ENCODE results near the gene H2BK1. TPM values are rescaled to one million over a fixed set of nuclear protein-coding genes. Genes with fewer than 3 reads are reported as not detected.

Gene H2BK1
- total RNA-seq, 1 donor from 2014 or later, result not detected

DNA sequence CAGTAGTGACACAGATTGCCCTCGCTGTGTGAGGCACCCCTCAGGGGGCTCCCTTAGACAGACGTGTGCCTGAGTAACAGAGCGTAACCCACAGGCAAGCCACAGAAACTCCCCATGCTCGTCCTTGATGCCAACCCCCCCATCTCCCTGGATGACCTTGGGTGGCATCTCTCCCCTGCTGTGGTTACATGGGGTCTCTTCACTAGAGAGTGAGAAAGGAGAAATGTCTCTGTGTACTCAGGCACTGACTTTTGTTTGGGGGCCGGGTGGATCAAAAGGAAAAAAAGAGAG is 22.1 kb downstream of the H2BK1 start:
- DNase-seq (ENCODE audit: extremely low spot score in 2 of 2), result no peak
- H3K9me3 ChIP-seq, result no peaks in the 10 kb centered on the region
- H3K27me3 ChIP-seq, result no peaks in the 10 kb centered on the region
- H3K36me3 ChIP-seq, result no peaks in the 10 kb centered on the region
- H3K27ac ChIP-seq, result no peak overlapping the region
- no peak for TF ChIP-seq POLR2A (IDR thresholded peaks at IDR 0.05)
- TF ChIP-seq, protein P1, sequence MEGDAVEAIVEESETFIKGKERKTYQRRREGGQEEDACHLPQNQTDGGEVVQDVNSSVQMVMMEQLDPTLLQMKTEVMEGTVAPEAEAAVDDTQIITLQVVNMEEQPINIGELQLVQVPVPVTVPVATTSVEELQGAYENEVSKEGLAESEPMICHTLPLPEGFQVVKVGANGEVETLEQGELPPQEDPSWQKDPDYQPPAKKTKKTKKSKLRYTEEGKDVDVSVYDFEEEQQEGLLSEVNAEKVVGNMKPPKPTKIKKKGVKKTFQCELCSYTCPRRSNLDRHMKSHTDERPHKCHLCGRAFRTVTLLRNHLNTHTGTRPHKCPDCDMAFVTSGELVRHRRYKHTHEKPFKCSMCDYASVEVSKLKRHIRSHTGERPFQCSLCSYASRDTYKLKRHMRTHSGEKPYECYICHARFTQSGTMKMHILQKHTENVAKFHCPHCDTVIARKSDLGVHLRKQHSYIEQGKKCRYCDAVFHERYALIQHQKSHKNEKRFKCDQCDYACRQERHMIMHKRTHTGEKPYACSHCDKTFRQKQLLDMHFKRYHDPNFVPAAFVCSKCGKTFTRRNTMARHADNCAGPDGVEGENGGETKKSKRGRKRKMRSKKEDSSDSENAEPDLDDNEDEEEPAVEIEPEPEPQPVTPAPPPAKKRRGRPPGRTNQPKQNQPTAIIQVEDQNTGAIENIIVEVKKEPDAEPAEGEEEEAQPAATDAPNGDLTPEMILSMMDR (IDR thresholded peaks at IDR 0.05), result no peak
- no peak overlapping the region for H3K4me3 ChIP-seq
- intact Hi-C loops (cut with DNase I), result no loop called here
- H3K4me1 ChIP-seq, result no peaks in the 10 kb centered on the region

DNA sequence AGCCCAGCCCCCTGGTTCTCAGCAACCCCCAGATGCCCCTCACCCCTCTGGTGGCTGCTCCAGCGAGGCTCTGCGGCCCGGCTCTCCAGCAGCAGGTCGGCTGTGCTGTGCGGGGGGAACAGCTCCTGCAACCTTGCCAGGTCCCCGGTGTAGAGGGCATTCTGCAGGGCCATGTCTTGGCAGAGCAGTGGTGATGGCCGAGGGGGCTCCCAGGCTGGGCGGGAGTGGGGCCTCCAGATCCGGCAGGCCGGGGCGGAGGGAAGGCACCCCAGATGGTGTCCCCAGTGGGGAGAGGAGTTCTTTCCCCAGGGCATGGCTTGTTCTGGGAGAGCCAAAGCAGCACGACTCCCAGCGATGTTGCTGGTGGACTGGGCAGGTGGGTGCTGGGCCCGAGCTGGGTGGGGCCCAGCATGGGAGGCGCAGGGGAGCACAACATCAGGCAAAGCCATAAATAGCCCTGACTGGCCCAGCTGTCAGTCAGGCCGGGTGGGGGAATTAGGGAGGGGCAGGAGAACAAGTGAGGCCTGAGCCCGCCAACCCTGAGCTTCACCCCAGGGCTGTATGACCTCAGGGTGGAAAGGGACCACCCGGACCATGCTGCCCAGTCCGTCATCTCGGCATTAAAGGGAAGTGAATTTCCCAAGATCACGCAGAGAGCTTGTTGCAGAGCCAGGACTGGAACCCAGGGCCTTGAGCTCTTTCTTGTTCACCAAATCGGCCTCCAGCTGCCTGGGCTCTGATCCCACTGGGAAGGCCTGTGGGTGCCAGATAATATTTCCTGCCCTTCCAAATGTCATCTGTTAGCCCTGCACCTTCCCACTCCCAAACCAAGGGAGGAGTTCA is 22.7 kb downstream of the H2BK1 start:
- Histone ChIP-seq H3K4me1 (no peaks in the 10 kb centered on the region), H3K36me3 (no peaks in the 10 kb centered on the region), H3K4me3 (no peak overlapping the region), H3K9me3 (no peaks in the 10 kb centered on the region), H3K27me3 (no peaks in the 10 kb centered on the region), H3K27ac (no peak overlapping the region)
- intact Hi-C loops (cut with DNase I), result no loop called here
- TF ChIP-seq POLR2AphosphoS5 (IDR thresholded peaks at IDR 0.05; ENCODE audit: insufficient read depth in 1 of 2, low read depth in 1 of 2) (no peak), POLR2A (IDR thresholded peaks at IDR 0.05) (no peak)
- TF ChIP-seq, protein P1 (IDR thresholded peaks at IDR 0.05), result no peak
- DNase-seq (ENCODE audit: extremely low spot score in 2 of 2), result no peak

DNA sequence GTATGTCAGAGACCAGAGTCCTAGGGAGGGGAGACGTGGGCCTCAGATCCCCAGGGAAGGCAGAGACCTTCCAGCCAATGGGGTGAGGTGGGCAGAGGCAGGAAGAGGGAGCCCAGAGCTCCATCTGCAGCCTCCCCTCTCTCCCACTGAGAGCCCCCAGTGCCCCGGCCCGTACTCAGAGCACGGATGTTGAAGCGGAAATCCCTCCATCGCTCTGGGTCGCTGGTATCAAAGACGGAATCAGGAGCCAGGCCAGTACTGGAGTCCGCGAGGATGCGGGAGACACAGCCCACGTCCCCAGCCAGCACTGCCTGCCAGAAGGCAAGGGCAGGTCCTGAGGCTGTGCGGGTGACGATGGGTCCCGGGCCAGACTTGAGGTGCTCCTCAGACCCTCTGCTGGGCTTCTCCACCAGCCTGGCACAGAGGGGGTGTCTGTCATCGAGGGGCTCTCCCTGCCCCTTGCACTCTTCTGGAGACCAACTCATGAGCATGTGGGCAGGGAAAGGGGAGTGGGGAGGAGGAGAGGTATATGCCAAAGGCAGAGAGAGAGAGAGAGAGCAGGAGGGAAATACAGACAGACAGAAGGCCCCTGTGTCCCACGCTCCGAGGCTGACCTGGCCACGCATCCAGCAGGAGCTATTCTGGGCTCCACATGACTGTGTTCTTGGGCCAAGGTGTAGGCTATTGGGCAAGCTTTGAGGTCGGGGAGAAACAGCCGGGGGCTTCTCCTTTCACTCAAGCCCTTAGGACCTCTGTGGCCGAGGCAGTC is 23.5 kb downstream of the H2BK1 start, which contains the start of gene ASB10:
Gene ASB10, minus strand, starts transcription at position 611 of the 769 bp plus-strand sequence. Its CDS starts 120 bp downstream, at position 491.
- no peaks in the 10 kb centered on the region for H3K4me1 ChIP-seq
- no peaks in the 10 kb centered on the region for H3K9me3 ChIP-seq
- no peaks in the 10 kb centered on the region for H3K36me3 ChIP-seq
- no peak for DNase-seq (ENCODE audit: extremely low spot score in 2 of 2)
- H3K4me3 ChIP-seq, result no peak within 1 kb of the TSS
- intact Hi-C loops (cut with DNase I), result no loop called here
- no peak for TF ChIP-seq POLR2AphosphoS5 (IDR thresholded peaks at IDR 0.05; ENCODE audit: insufficient read depth in 1 of 2, low read depth in 1 of 2)
- TF ChIP-seq POLR2A (IDR thresholded peaks at IDR 0.05), result no peak
- TF ChIP-seq, protein P1 (IDR thresholded peaks at IDR 0.05), result no peak
- no peaks in the 10 kb centered on the region for H3K27me3 ChIP-seq
- H3K27ac ChIP-seq, result no peak within 1 kb of the TSS

DNA sequence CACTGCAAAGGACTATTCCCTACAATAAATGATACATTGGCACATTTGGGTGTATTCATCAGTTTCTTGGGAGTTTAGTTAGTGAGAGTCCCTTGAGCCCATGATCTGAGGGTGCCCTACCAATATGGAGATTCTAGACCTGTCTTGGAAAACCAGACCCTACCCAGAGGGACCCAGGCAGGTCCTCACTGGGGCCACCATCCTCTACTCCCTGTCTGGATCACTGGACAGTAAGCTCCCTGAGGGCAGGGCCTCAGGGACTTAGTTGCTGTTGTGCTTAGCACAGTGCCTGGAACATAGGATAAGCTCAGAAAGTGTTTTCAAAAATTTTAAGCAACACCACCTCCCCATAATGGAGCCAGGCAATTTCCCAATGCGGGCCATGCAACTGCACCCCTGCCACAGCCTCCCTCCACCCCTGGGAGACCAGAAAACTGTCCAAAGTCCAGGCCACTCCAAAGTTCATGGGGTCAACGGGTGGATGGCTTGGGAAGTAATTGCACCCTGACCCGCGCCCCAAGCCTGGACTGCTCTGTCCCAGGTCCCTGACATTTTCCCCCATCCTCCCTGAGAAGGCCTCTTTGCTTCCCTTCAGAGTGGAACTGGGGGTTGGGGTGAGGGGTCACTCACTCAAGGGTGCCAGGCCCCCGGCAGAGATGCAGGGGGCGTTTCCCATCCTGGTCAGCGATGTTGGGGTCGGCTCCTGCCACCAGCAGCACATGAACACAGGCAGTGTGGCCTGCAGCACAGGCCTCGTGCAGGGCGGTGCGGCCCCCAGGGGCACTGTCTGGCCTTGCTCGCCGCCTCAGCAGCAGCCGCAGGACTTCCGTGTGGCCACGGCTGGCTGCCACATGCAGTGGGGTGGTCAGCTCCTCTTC is 24.3 kb downstream of the H2BK1 start:
- H3K27ac ChIP-seq, result no peak overlapping the region
- H3K4me3 ChIP-seq, result no peak overlapping the region
- no peaks in the 10 kb centered on the region for H3K27me3 ChIP-seq
- DNase-seq (ENCODE audit: extremely low spot score in 2 of 2), result no peak
- no peaks in the 10 kb centered on the region for H3K9me3 ChIP-seq
- intact Hi-C loops (cut with DNase I), result no loop called here
- TF ChIP-seq, protein P1 (IDR thresholded peaks at IDR 0.05), result no peak
- TF ChIP-seq POLR2A (IDR thresholded peaks at IDR 0.05), result no peak
- TF ChIP-seq POLR2AphosphoS5 (IDR thresholded peaks at IDR 0.05; ENCODE audit: insufficient read depth in 1 of 2, low read depth in 1 of 2), result no peak
- no peaks in the 10 kb centered on the region for H3K4me1 ChIP-seq
- no peaks in the 10 kb centered on the region for H3K36me3 ChIP-seq

All from vagina (tissue), 2 donors.